Measurements from ENCODE around the gene OR6C6. TPM values are rescaled to one million over a fixed set of nuclear protein-coding genes. Genes with fewer than 3 reads are reported as not detected.

Gene OR6C6
- total and polyA plus RNA-seq, 10 of the 15 experiments (the other 5 are each of a cell fraction or from before 2014, with no cell fraction given): not detected

- H2AFZ ChIP-seq (ENCODE audit: control insufficient read depth, low read depth, low read length): no peak overlapping the region
- SMC1A ChIA-PET (ENCODE audit: uncharacterized antibody, unreplicated experiment): no interaction called here
- H3K79me2 ChIP-seq (ENCODE audit: control insufficient read depth, insufficient read depth, low read length): no peaks in the 10 kb centered on the region
- H3K27ac ChIP-seq (ENCODE audit: control insufficient read depth, insufficient read depth): no peak overlapping the region
- H3K36me3 ChIP-seq (ENCODE audit: control insufficient read depth in 2 of 2, insufficient read depth in 2 of 2, low read length in 1 of 2): no peaks in the 10 kb centered on the region
- TF ChIP-seq, protein P1, sequence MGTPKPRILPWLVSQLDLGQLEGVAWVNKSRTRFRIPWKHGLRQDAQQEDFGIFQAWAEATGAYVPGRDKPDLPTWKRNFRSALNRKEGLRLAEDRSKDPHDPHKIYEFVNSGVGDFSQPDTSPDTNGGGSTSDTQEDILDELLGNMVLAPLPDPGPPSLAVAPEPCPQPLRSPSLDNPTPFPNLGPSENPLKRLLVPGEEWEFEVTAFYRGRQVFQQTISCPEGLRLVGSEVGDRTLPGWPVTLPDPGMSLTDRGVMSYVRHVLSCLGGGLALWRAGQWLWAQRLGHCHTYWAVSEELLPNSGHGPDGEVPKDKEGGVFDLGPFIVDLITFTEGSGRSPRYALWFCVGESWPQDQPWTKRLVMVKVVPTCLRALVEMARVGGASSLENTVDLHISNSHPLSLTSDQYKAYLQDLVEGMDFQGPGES (IDR thresholded peaks at IDR 0.05): no peak
- TF ChIP-seq IRF5 (IDR thresholded peaks at IDR 0.05; ENCODE audit: borderline replicate concordance): no peak
- no peaks in the 10 kb centered on the region for H3K27me3 ChIP-seq (replicated peaks in 1 of 2; ENCODE audit: control insufficient read depth in 2 of 2, insufficient read depth in 2 of 2, low read length in 1 of 2)
- POLR2A ChIA-PET: no interaction called here
- in situ Hi-C loops (cut with MboI): no loop called here
- no peak overlapping the region for H3K9ac ChIP-seq (ENCODE audit: control insufficient read depth, insufficient read depth, low read length)
- CTCF ChIA-PET: no interaction called here
- no peaks in the 10 kb centered on the region for H3K4me1 ChIP-seq (ENCODE audit: control insufficient read depth, insufficient read depth, low read length)
- no peak for ATAC-seq
- FAIRE-seq: no peak
- intact Hi-C loops (cut with micrococcal nuclease; ENCODE audit: unreplicated experiment): no loop called here
- RAD21 ChIA-PET (ENCODE audit: unreplicated experiment): no interaction called here
- no peaks in the 10 kb centered on the region for H3K9me3 ChIP-seq (replicated peaks; ENCODE audit: control insufficient read depth, insufficient read depth, low read length)
- WGBS (ENCODE audit: insufficient coverage, insufficient replicate concordance, low lambda C conversion rate, missing lambda C conversion rate): 53% methylated on average over 4 of the region's 4 CpGs
- DNase-seq (ENCODE audit: low read depth, low spot score): no peak
- H3K4me2 ChIP-seq (ENCODE audit: control insufficient read depth, insufficient read depth): no peak overlapping the region
- H3K4me3 ChIP-seq: no peak overlapping the region
- no peaks in the 10 kb centered on the region for H4K20me1 ChIP-seq (ENCODE audit: control insufficient read depth, insufficient read depth)
- no TSS peak for BruUV-seq (replicated peaks)
Measured at GRCh38 chr12:55320201-55320600, 23.8 kb upstream of the OR6C6 start.

DNA sequence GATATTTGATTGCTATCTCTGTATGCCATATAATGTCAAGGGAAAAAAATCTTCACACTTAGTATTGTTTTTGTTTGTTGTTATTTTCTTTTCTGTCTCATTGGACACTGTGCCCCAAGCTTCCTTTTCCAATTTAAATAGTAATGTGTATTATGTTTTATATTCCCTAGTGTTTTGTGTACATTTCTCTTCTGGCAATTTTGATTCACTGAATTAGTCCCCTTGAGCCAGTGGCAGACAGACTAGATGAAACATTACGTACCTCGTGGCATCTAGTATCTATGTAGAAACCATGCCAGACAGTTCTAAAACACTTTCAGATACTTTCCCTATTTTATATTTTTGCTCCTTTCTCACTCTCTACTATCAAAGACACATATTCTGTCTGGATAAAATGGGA is 17.7 kb upstream of the OR6C6 start, which contains the start of gene OR6C1:
Gene OR6C1 (plus strand): TSS at position 301 of the 400 bp plus-strand sequence. CDS start 6,257 bp downstream, outside the sequence.
- BruUV-seq (replicated peaks): no TSS peak
- no peaks in the 10 kb centered on the region for H4K20me1 ChIP-seq (ENCODE audit: control insufficient read depth, insufficient read depth)
- DNase-seq (ENCODE audit: low read depth, low spot score) (no peak), FAIRE-seq (no peak), ATAC-seq (no peak)
- H3K79me2 ChIP-seq (ENCODE audit: control insufficient read depth, insufficient read depth, low read length): no peaks in the 10 kb centered on the region
- SMC1A ChIA-PET (ENCODE audit: uncharacterized antibody, unreplicated experiment): no interaction called here
- H3K4me1 ChIP-seq (ENCODE audit: control insufficient read depth, insufficient read depth, low read length): no peaks in the 10 kb centered on the region
- RAD21 ChIA-PET (ENCODE audit: unreplicated experiment): no interaction called here
- H3K4me3 ChIP-seq: no peak within 1 kb of the TSS
- no peak within 1 kb of the TSS for H3K9ac ChIP-seq (ENCODE audit: control insufficient read depth, insufficient read depth, low read length)
- POLR2A ChIA-PET: no interaction called here
- no peaks in the 10 kb centered on the region for H3K9me3 ChIP-seq (replicated peaks; ENCODE audit: control insufficient read depth, insufficient read depth, low read length)
- CTCF ChIA-PET: no interaction called here
- 62% methylated on average over 2 of the region's 2 CpGs for WGBS (ENCODE audit: insufficient coverage, insufficient replicate concordance, low lambda C conversion rate, missing lambda C conversion rate)
- intact Hi-C loops (cut with micrococcal nuclease; ENCODE audit: unreplicated experiment): no loop called here
- H3K27me3 ChIP-seq (replicated peaks in 1 of 2; ENCODE audit: control insufficient read depth in 2 of 2, insufficient read depth in 2 of 2, low read length in 1 of 2): no peaks in the 10 kb centered on the region
- in situ Hi-C loops (cut with MboI): no loop called here
- no peaks in the 10 kb centered on the region for H3K36me3 ChIP-seq (ENCODE audit: control insufficient read depth in 2 of 2, insufficient read depth in 2 of 2, low read length in 1 of 2)
- no peak within 1 kb of the TSS for H3K4me2 ChIP-seq (ENCODE audit: control insufficient read depth, insufficient read depth)
- no peak within 1 kb of the TSS for H2AFZ ChIP-seq (ENCODE audit: control insufficient read depth, low read depth, low read length)
- H3K27ac ChIP-seq (ENCODE audit: control insufficient read depth, insufficient read depth): no peak within 1 kb of the TSS
- TF ChIP-seq, protein P2, sequence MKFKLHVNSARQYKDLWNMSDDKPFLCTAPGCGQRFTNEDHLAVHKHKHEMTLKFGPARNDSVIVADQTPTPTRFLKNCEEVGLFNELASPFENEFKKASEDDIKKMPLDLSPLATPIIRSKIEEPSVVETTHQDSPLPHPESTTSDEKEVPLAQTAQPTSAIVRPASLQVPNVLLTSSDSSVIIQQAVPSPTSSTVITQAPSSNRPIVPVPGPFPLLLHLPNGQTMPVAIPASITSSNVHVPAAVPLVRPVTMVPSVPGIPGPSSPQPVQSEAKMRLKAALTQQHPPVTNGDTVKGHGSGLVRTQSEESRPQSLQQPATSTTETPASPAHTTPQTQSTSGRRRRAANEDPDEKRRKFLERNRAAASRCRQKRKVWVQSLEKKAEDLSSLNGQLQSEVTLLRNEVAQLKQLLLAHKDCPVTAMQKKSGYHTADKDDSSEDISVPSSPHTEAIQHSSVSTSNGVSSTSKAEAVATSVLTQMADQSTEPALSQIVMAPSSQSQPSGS (IDR thresholded peaks at IDR 0.05; ENCODE audit: low read length): no peak
- TF ChIP-seq CHD2 (IDR thresholded peaks at IDR 0.05; ENCODE audit: borderline replicate concordance, low read depth, low read length): no peak
- no peak for TF ChIP-seq SMAD5 (IDR thresholded peaks at IDR 0.05; ENCODE audit: low read depth)
- no peak for TF ChIP-seq NFYA (IDR thresholded peaks at IDR 0.05; ENCODE audit: borderline replicate concordance, low read depth, low read length)
- TF ChIP-seq, protein P3, sequence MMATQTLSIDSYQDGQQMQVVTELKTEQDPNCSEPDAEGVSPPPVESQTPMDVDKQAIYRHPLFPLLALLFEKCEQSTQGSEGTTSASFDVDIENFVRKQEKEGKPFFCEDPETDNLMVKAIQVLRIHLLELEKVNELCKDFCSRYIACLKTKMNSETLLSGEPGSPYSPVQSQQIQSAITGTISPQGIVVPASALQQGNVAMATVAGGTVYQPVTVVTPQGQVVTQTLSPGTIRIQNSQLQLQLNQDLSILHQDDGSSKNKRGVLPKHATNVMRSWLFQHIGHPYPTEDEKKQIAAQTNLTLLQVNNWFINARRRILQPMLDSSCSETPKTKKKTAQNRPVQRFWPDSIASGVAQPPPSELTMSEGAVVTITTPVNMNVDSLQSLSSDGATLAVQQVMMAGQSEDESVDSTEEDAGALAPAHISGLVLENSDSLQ (IDR thresholded peaks at IDR 0.05): no peak
- TF ChIP-seq TCF7 (IDR thresholded peaks at IDR 0.05; ENCODE audit: borderline replicate concordance): no peak
- TF ChIP-seq WRNIP1 (IDR thresholded peaks at IDR 0.05; ENCODE audit: borderline replicate concordance, low read depth, low read length): no peak
- no peak for TF ChIP-seq ATF7 (IDR thresholded peaks at IDR 0.05; ENCODE audit: low read depth)
- TF ChIP-seq, protein P4, sequence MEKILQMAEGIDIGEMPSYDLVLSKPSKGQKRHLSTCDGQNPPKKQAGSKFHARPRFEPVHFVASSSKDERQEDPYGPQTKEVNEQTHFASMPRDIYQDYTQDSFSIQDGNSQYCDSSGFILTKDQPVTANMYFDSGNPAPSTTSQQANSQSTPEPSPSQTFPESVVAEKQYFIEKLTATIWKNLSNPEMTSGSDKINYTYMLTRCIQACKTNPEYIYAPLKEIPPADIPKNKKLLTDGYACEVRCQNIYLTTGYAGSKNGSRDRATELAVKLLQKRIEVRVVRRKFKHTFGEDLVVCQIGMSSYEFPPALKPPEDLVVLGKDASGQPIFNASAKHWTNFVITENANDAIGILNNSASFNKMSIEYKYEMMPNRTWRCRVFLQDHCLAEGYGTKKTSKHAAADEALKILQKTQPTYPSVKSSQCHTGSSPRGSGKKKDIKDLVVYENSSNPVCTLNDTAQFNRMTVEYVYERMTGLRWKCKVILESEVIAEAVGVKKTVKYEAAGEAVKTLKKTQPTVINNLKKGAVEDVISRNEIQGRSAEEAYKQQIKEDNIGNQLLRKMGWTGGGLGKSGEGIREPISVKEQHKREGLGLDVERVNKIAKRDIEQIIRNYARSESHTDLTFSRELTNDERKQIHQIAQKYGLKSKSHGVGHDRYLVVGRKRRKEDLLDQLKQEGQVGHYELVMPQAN (conservative IDR thresholded peaks at IDR 0.05): no peak

All from GM12878 (cell line).